ENCODE measurements around the gene SKP1.
"Not testable (repeated sequence)": the region's sequence is repeated elsewhere in the genome, so short reads cannot be mapped to it uniquely, and the experiment has no call there.

Gene SKP1

GRCh38 chr5:134171972-134172371 is 4.8 kb downstream of the SKP1 start:
- no peak overlapping the region for H3K27ac ChIP-seq (ENCODE audit: low read depth, low read length)

GRCh38 chr5:134162592-134162991 is 14.2 kb downstream of the SKP1 start:
- Histone ChIP-seq H3K4me1 (ENCODE audit: control insufficient read depth, insufficient read depth, low read length) (no peaks in the 10 kb centered on the region), H3K27me3 (ENCODE audit: control insufficient read depth, insufficient read depth, low read length) (no peaks in the 10 kb centered on the region), H3K36me3 (ENCODE audit: control insufficient read depth, insufficient read depth, low read length) (peaks cover 32% of the 10 kb centered on the region)

More at GRCh38 chr5:134171972-134172371, 4.8 kb downstream of the SKP1 start:
- Histone ChIP-seq H3K9ac (ENCODE audit: low read length) (no peak overlapping the region), H3K36me3 (ENCODE audit: control insufficient read depth, insufficient read depth, low read length) (peaks cover 9% of the 10 kb centered on the region), H3K4me3 (ENCODE audit: low read length) (no peak overlapping the region), H3K4me1 (ENCODE audit: control insufficient read depth, insufficient read depth, low read length) (peaks cover 13% of the 10 kb centered on the region), H3K27me3 (ENCODE audit: control insufficient read depth, insufficient read depth, low read length) (no peaks in the 10 kb centered on the region)

GRCh38 chr5:134161513-134162395 is 15.0 kb downstream of the SKP1 start:
- Histone ChIP-seq H3K27me3 (ENCODE audit: control insufficient read depth, insufficient read depth, low read length) (no peaks in the 10 kb centered on the region), H3K9ac (ENCODE audit: low read length) (no peak overlapping the region), H3K4me1 (ENCODE audit: control insufficient read depth, insufficient read depth, low read length) (no peaks in the 10 kb centered on the region), H3K4me3 (ENCODE audit: low read length) (no peak overlapping the region), H3K27ac (ENCODE audit: low read depth, low read length) (no peak overlapping the region), H3K36me3 (ENCODE audit: control insufficient read depth, insufficient read depth, low read length) (peaks cover 32% of the 10 kb centered on the region)

More at GRCh38 chr5:134162592-134162991, 14.2 kb downstream of the SKP1 start:
- no peak overlapping the region for H3K9ac ChIP-seq (ENCODE audit: low read length)
- no peak overlapping the region for H3K4me3 ChIP-seq (ENCODE audit: low read length)
- no peak overlapping the region for H3K27ac ChIP-seq (ENCODE audit: low read depth, low read length)

GRCh38 chr5:134153657-134154056 is 23.1 kb downstream of the SKP1 start:
- no peak overlapping the region for H3K27ac ChIP-seq (ENCODE audit: low read depth, low read length)
- no peaks in the 10 kb centered on the region for H3K4me1 ChIP-seq (ENCODE audit: control insufficient read depth, insufficient read depth, low read length)
- H3K9ac ChIP-seq (ENCODE audit: low read length) = no peak overlapping the region
- H3K4me3 ChIP-seq (ENCODE audit: low read length) = no peak overlapping the region
- no peaks in the 10 kb centered on the region for H3K27me3 ChIP-seq (ENCODE audit: control insufficient read depth, insufficient read depth, low read length)
- peaks cover 36% of the 10 kb centered on the region for H3K36me3 ChIP-seq (ENCODE audit: control insufficient read depth, insufficient read depth, low read length)

GRCh38 chr5:134153241-134153640 is 23.5 kb downstream of the SKP1 start:
- Histone ChIP-seq H3K27ac (ENCODE audit: low read depth, low read length) (no peak overlapping the region), H3K27me3 (ENCODE audit: control insufficient read depth, insufficient read depth, low read length) (no peaks in the 10 kb centered on the region), H3K36me3 (ENCODE audit: control insufficient read depth, insufficient read depth, low read length) (peaks cover 33% of the 10 kb centered on the region), H3K4me3 (ENCODE audit: low read length) (no peak overlapping the region), H3K4me1 (ENCODE audit: control insufficient read depth, insufficient read depth, low read length) (no peaks in the 10 kb centered on the region), H3K9ac (ENCODE audit: low read length) (no peak overlapping the region)

GRCh38 chr5:134152173-134152832 is 24.4 kb downstream of the SKP1 start:
- not testable (repeated sequence) for H3K4me1 ChIP-seq (ENCODE audit: control insufficient read depth, insufficient read depth, low read length); H3K27ac ChIP-seq (ENCODE audit: low read depth, low read length); H3K27me3 ChIP-seq (ENCODE audit: control insufficient read depth, insufficient read depth, low read length); H3K9ac ChIP-seq (ENCODE audit: low read length); H3K4me3 ChIP-seq (ENCODE audit: low read length)
- peaks cover 28% of the 10 kb centered on the region for H3K36me3 ChIP-seq (ENCODE audit: control insufficient read depth, insufficient read depth, low read length)

GRCh38 chr5:134151723-134152122 is 25.0 kb downstream of the SKP1 start:
- Histone ChIP-seq H3K36me3 (ENCODE audit: control insufficient read depth, insufficient read depth, low read length) (peaks cover 28% of the 10 kb centered on the region), H3K4me1 (ENCODE audit: control insufficient read depth, insufficient read depth, low read length) (no peaks in the 10 kb centered on the region), H3K27ac (ENCODE audit: low read depth, low read length) (no peak overlapping the region), H3K4me3 (ENCODE audit: low read length) (no peak overlapping the region), H3K27me3 (ENCODE audit: control insufficient read depth, insufficient read depth, low read length) (no peaks in the 10 kb centered on the region), H3K9ac (ENCODE audit: low read length) (no peak overlapping the region)

- Histone ChIP-seq H3K36me3 (ENCODE audit: control insufficient read depth, insufficient read depth, low read length) (peaks cover 19% of the 10 kb centered on the region), H3K4me1 (ENCODE audit: control insufficient read depth, insufficient read depth, low read length) (no peaks in the 10 kb centered on the region), H3K27me3 (ENCODE audit: control insufficient read depth, insufficient read depth, low read length) (no peaks in the 10 kb centered on the region), H3K9ac (ENCODE audit: low read length) (no peak overlapping the region), H3K4me3 (ENCODE audit: low read length) (no peak overlapping the region), H3K27ac (ENCODE audit: low read depth, low read length) (no peak overlapping the region)
Measured at GRCh38 chr5:134149571-134150303, 27.0 kb downstream of the SKP1 start.

- H3K4me1 ChIP-seq (ENCODE audit: control insufficient read depth, insufficient read depth, low read length) = no peaks in the 10 kb centered on the region
- H3K9ac ChIP-seq (ENCODE audit: low read length) = no peak overlapping the region
- H3K27ac ChIP-seq (ENCODE audit: low read depth, low read length) = no peak overlapping the region
- peaks cover 16% of the 10 kb centered on the region for H3K36me3 ChIP-seq (ENCODE audit: control insufficient read depth, insufficient read depth, low read length)
- H3K4me3 ChIP-seq (ENCODE audit: low read length) = no peak overlapping the region
- H3K27me3 ChIP-seq (ENCODE audit: control insufficient read depth, insufficient read depth, low read length) = no peaks in the 10 kb centered on the region
Measured at GRCh38 chr5:134148986-134149539, 27.7 kb downstream of the SKP1 start.

GRCh38 chr5:134148316-134148715 is 28.4 kb downstream of the SKP1 start:
- Histone ChIP-seq H3K4me3 (ENCODE audit: low read length) (no peak overlapping the region), H3K9ac (ENCODE audit: low read length) (no peak overlapping the region), H3K27ac (ENCODE audit: low read depth, low read length) (no peak overlapping the region), H3K36me3 (ENCODE audit: control insufficient read depth, insufficient read depth, low read length) (peaks cover 11% of the 10 kb centered on the region), H3K27me3 (ENCODE audit: control insufficient read depth, insufficient read depth, low read length) (no peaks in the 10 kb centered on the region), H3K4me1 (ENCODE audit: control insufficient read depth, insufficient read depth, low read length) (no peaks in the 10 kb centered on the region)

- no peaks in the 10 kb centered on the region for H3K4me1 ChIP-seq (ENCODE audit: control insufficient read depth, insufficient read depth, low read length)
- H3K36me3 ChIP-seq (ENCODE audit: control insufficient read depth, insufficient read depth, low read length) = peaks cover 15% of the 10 kb centered on the region
- H3K4me3 ChIP-seq (ENCODE audit: low read length) = no peak overlapping the region
- H3K27ac ChIP-seq (ENCODE audit: low read depth, low read length) = no peak overlapping the region
- H3K27me3 ChIP-seq (ENCODE audit: control insufficient read depth, insufficient read depth, low read length) = no peaks in the 10 kb centered on the region
- no peak overlapping the region for H3K9ac ChIP-seq (ENCODE audit: low read length)
Measured at GRCh38 chr5:134146651-134147518, 29.9 kb downstream of the SKP1 start.

Measured in rectal smooth muscle tissue (tissue), 1 donor.